Liver (tissue), 9 donors: ENCODE results near the gene PALMD. TPM values are rescaled to one million over a fixed set of nuclear protein-coding genes. Genes with fewer than 3 reads are reported as not detected.

Experiments
- DNase-seq: peaks from one replicate; pipeline ENCODE4 v3.0.0-alpha.2; 2017; ENCODE audit warnings: low spot score
- H3K27ac ChIP-seq, 2 donors: one replicate each; pipeline ENCODE4 v1.7.0; 2013; ENCODE audit warnings: inconsistent platforms in 2 of 2, low read length in 2 of 2, control low read depth in 1 of 2, low read depth in 1 of 2, mild to moderate bottlenecking in 1 of 2
- H3K27me3 ChIP-seq, 4 donors: one replicate each; pipeline versions ENCODE4 v1.6.1 to v1.7.0; 2013; ENCODE audit warnings: low read length in 3 of 4, inconsistent platforms in 1 of 4, mild to moderate bottlenecking in 1 of 4, moderate library complexity in 1 of 4; ENCODE audit not compliant: control insufficient read depth in 4 of 4, insufficient read depth in 4 of 4
- H3K36me3 ChIP-seq, 4 donors: one replicate each; pipeline versions ENCODE4 v1.6.1 to v1.7.0; 2013; ENCODE audit warnings: low read length in 3 of 4, mild to moderate bottlenecking in 3 of 4, low read depth in 1 of 4, moderate library complexity in 1 of 4; ENCODE audit not compliant: control insufficient read depth in 4 of 4, insufficient read depth in 3 of 4
- H3K4me1 ChIP-seq, 4 donors: one replicate each; pipeline versions ENCODE4 v1.6.1 to v1.7.0; 2013; ENCODE audit warnings: low read length in 3 of 4, mild to moderate bottlenecking in 3 of 4, moderate library complexity in 1 of 4; ENCODE audit not compliant: control insufficient read depth in 4 of 4, insufficient read depth in 4 of 4
- H3K4me3 ChIP-seq, 3 donors: one replicate each; pipeline versions ENCODE4 v1.6.1 to v1.7.0; 2013; ENCODE audit warnings: low read length in 3 of 3, control low read depth in 1 of 3, low read depth in 1 of 3, mild to moderate bottlenecking in 1 of 3
- H3K9ac ChIP-seq, 2 donors: one replicate each; pipeline ENCODE4 v1.7.0; 2013; ENCODE audit warnings: low read length in 2 of 2, mild to moderate bottlenecking in 2 of 2, moderate library complexity in 2 of 2, control low read depth in 1 of 2, low read depth in 1 of 2
- H3K9me3 ChIP-seq, 4 donors: one replicate each; pipeline versions ENCODE4 v1.6.1 to v1.7.0; 2013; ENCODE audit warnings: low read length in 3 of 4; ENCODE audit not compliant: control insufficient read depth in 4 of 4
- ATF3 ChIP-seq: IDR thresholded peaks from 2 replicates; pipeline ENCODE4 v1.6.1; 2016; ENCODE audit warnings: antibody characterized with exemption
- CTCF ChIP-seq: fragments of 150-350 bp; IDR thresholded peaks from 2 replicates; pipeline ENCODE4 v1.5.1; 2017; ENCODE audit warnings: improper control_type of control experiment, low read depth, low read length; ENCODE audit not compliant: missing input control
- EGR1 ChIP-seq, 2 donors: IDR thresholded peaks; 2 replicates each; pipeline ENCODE4 v1.6.1; 2016 to 2018; ENCODE audit warnings: antibody characterized with exemption in 2 of 2, low read depth in 2 of 2
- FOXA1 ChIP-seq: IDR thresholded peaks from 2 replicates; pipeline ENCODE4 v1.6.1; 2016; ENCODE audit warnings: antibody characterized with exemption
- FOXA2 ChIP-seq: IDR thresholded peaks from 2 replicates; pipeline ENCODE4 v1.6.1; 2016; ENCODE audit warnings: antibody characterized with exemption
- GABPA ChIP-seq, 2 donors: IDR thresholded peaks in 1 of 2; conservative IDR thresholded peaks in 1 of 2; 2 replicates each; pipeline ENCODE4 v1.6.1; 2016; ENCODE audit warnings: antibody characterized with exemption in 2 of 2, mild to moderate bottlenecking in 1 of 2, moderate library complexity in 1 of 2
- HNF4A ChIP-seq, 2 donors: conservative IDR thresholded peaks; 2 replicates each; pipeline ENCODE4 v1.6.1; 2016; ENCODE audit warnings: antibody characterized with exemption in 2 of 2, mild to moderate bottlenecking in 2 of 2
- HNF4G ChIP-seq: IDR thresholded peaks from 2 replicates; pipeline ENCODE4 v1.6.1; 2016; ENCODE audit warnings: antibody characterized with exemption
- JUND ChIP-seq, 2 donors: IDR thresholded peaks; 2 replicates each; pipeline ENCODE4 v1.6.1; 2016; ENCODE audit warnings: antibody characterized with exemption in 2 of 2
- MAX ChIP-seq: IDR thresholded peaks from 2 replicates; pipeline ENCODE4 v1.6.1; 2016; ENCODE audit warnings: antibody characterized with exemption
- NR2F2 ChIP-seq: IDR thresholded peaks from 2 replicates; pipeline ENCODE4 v1.6.1; 2016; ENCODE audit warnings: antibody characterized with exemption
- RAD21 ChIP-seq, 2 donors: IDR thresholded peaks; 2 replicates each; pipeline ENCODE4 v1.6.1; 2016; ENCODE audit warnings: antibody characterized with exemption in 2 of 2, mild to moderate bottlenecking in 2 of 2
- REST ChIP-seq: IDR thresholded peaks from 2 replicates; pipeline ENCODE4 v1.6.1; 2016; ENCODE audit warnings: antibody characterized with exemption, mild to moderate bottlenecking
- RXRA ChIP-seq, 2 donors: IDR thresholded peaks; 2 replicates each; pipeline ENCODE4 v1.6.1; 2017 to 2018; ENCODE audit warnings: antibody characterized with exemption in 2 of 2, mild to moderate bottlenecking in 1 of 2
- SP1 ChIP-seq: IDR thresholded peaks from 2 replicates; pipeline ENCODE4 v1.6.1; 2018; ENCODE audit warnings: antibody characterized with exemption, mild to moderate bottlenecking
- TAF1 ChIP-seq: conservative IDR thresholded peaks from 2 replicates; pipeline ENCODE4 v1.6.1; 2016; ENCODE audit warnings: antibody characterized with exemption, mild to moderate bottlenecking
- YY1 ChIP-seq: IDR thresholded peaks from 2 replicates; pipeline ENCODE4 v1.6.1; 2016; ENCODE audit warnings: antibody characterized with exemption, mild to moderate bottlenecking
- ZBTB33 ChIP-seq: IDR thresholded peaks from 2 replicates; pipeline ENCODE4 v1.6.1; 2016; ENCODE audit warnings: antibody characterized with exemption
- WGBS: extraction: QIAGEN DNeasy Blood & Tissue Kit; methylation state at CpG from one replicate; pipeline ENCODE4 v1.1.7; 2013; 5-methylcytosine and 5-hydroxymethylcytosine counted together
- polyA plus RNA-seq, 2 donors: library from polyadenylated mRNA; stranded (reverse) in 1 of 2; unstranded in 1 of 2; fragments of 200-250 nt in 1 of 2; fragments of >200 nt in 1 of 2; fragmentation: Nextera tagmentation in 1 of 2; extraction: Ambion mirVana in 1 of 2; gene quantifications; one replicate each; pipeline versions ENCODE4 v1.2.1 to v1.2.3, GENCODE V29; 2013 to 2015
- total RNA-seq, 2 donors: library from RNA; depleted of rRNA; stranded (reverse); fragments of >200 nt; gene quantifications; one replicate each; pipeline ENCODE4 v1.2.3, GENCODE V29; 2014
- donor health status: healthy.
- donor health status: healthy.
- donor health status: healthy.
- donor health status: healthy.
- donor health status: healthy.

The PALMD gene
- total and polyA plus RNA-seq, 4 donors = 9.7 to 24.0 (median 19.5) TPM

GRCh38 chr1:99669376-99669775 is 23.5 kb downstream of the PALMD start:
- TF ChIP-seq HNF4A (conservative IDR thresholded peaks at IDR 0.05) (no peak), CTCF (no peak), YY1 (no peak)
- no peak for DNase-seq
- Histone ChIP-seq H3K36me3 (peaks cover 0 to 23% (median 13%) of the 10 kb centered on the region in 4 donors), H3K4me3 (no peak overlapping the region), H3K4me1 (peaks cover 3 to 18% (median 15%) of the 10 kb centered on the region in 4 donors), H3K27ac (no peak overlapping the region), H3K9me3 (no peaks in the 10 kb centered on the region), H3K27me3 (no peaks in the 10 kb centered on the region), H3K9ac (no peak overlapping the region)
- 93% methylated on average over 4 of the region's 4 CpGs for WGBS

- Histone ChIP-seq H3K27me3 (no peaks in the 10 kb centered on the region), H3K9ac (no peak overlapping the region), H3K4me1 (peaks cover 3 to 21% (median 15%) of the 10 kb centered on the region in 4 donors), H3K9me3 (no peaks in the 10 kb centered on the region), H3K4me3 (no peak overlapping the region), H3K27ac (no peak overlapping the region), H3K36me3 (peaks cover 0 to 20% (median 13%) of the 10 kb centered on the region in 4 donors)
- TF ChIP-seq TAF1 (no peak), FOXA1 (no peak), HNF4G (no peak), YY1 (no peak), FOXA2 (no peak), HNF4A (conservative IDR thresholded peaks at IDR 0.05) (no peak), RXRA (IDR thresholded peaks at IDR 0.05) (no peak), RAD21 (IDR thresholded peaks at IDR 0.05) (no peak), SP1 (no peak), NR2F2 (no peak), ZBTB33 (no peak), MAX (no peak), CTCF (no peak), EGR1 (IDR thresholded peaks at IDR 0.05; ENCODE audit: low read depth in 2 of 2) (no peak), GABPA (IDR thresholded peaks at IDR 0.05 in 1 of 2, conservative IDR thresholded peaks at IDR 0.05 in 1 of 2) (no peak), JUND (IDR thresholded peaks at IDR 0.05) (no peak), REST (no peak), ATF3 (no peak)
- DNase-seq = no peak
- WGBS = 93% methylated on average over 2 of the region's 2 CpGs
These were observed 23.9 kb downstream of the PALMD start for GRCh38 chr1:99669821-99670220.
